Gastrocnemius medialis (tissue), 4 donors: ENCODE measurements around the gene DUSP8.

Experiments used
- CTCF ChIP-seq, 5 experiments: fragments of 450-650 bp in 3 of 5; fragments of 200-600 bp in 2 of 5; sonication (generic) in 2 of 5; IDR thresholded peaks in 4 of 5; conservative IDR thresholded peaks in 1 of 5; 1 replicate in 4 of 5; 2 replicates in 1 of 5; pipeline ENCODE4 v1.5.1; 2016 to 2019; ENCODE audit warnings: antibody characterized with exemption in 5 of 5, mild to moderate bottlenecking in 3 of 5, moderate library complexity in 3 of 5
- POLR2A ChIP-seq, 2 donors: fragments of 450-650 bp; IDR thresholded peaks; one replicate each; pipeline ENCODE4 v1.6.1; 2017; ENCODE audit warnings: antibody characterized with exemption in 2 of 2, mild to moderate bottlenecking in 2 of 2, moderate library complexity in 2 of 2

- TF ChIP-seq CTCF (IDR thresholded peaks at IDR 0.05 in 4 of 5, conservative IDR thresholded peaks at IDR 0.05 in 1 of 5) (no peak), POLR2A (IDR thresholded peaks at IDR 0.05) (no peak)
Measured at GRCh38 chr11:1520663-1521267, 51.3 kb downstream of the DUSP8 start.
